PFSK-1 (cell line): ENCODE results near the gene USP32.

Source experiments
- FOXP2 ChIP-seq: optimal IDR thresholded peaks from 2 replicates; pipeline ENCODE3; 2011; ENCODE audit warnings: borderline replicate concordance, control low read depth, inconsistent platforms; ENCODE audit not compliant: insufficient read depth; ENCODE audit errors: extremely low read length, extremely low read depth
- POLR2AphosphoS5 ChIP-seq: IDR thresholded peaks from 2 replicates; pipeline ENCODE4 v1.6.1; 2012; ENCODE audit warnings: low read depth, mild to moderate bottlenecking, control low read depth, low read length, moderate library complexity
- REST ChIP-seq, 2 experiments: IDR thresholded peaks; 2 replicates each; pipeline versions ENCODE4 v1.6.1 to v1.8.0; 2011 to 2012; ENCODE audit warnings: low read depth in 2 of 2, low read length in 2 of 2, control low read depth in 1 of 2, inconsistent platforms in 1 of 2, mild to moderate bottlenecking in 1 of 2, moderate library complexity in 1 of 2; ENCODE audit not compliant: insufficient read depth in 1 of 2
- SIN3A ChIP-seq: IDR thresholded peaks from 2 replicates; pipeline ENCODE4 v1.6.1; 2012; ENCODE audit warnings: mild to moderate bottlenecking, low read length, moderate library complexity, borderline replicate concordance; ENCODE audit not compliant: insufficient read depth
- TAF1 ChIP-seq: IDR thresholded peaks from 2 replicates; pipeline ENCODE4 v1.6.1; 2012; ENCODE audit warnings: low read length, control low read depth, borderline replicate concordance; ENCODE audit not compliant: insufficient read depth

The USP32 gene

GRCh38 chr17:60247836-60248461 is 144.0 kb downstream of the USP32 start:
- no peak for TF ChIP-seq POLR2AphosphoS5
- TF ChIP-seq REST (IDR thresholded peaks at IDR 0.05; ENCODE audit: insufficient read depth in 1 of 2, low read depth in 2 of 2, low read length in 2 of 2), result no peak
- no peak for TF ChIP-seq TAF1
- TF ChIP-seq FOXP2, result no peak
- TF ChIP-seq SIN3A, result no peak

- TF ChIP-seq SIN3A, result no peak
- TF ChIP-seq REST (IDR thresholded peaks at IDR 0.05; ENCODE audit: insufficient read depth in 1 of 2, low read depth in 2 of 2, low read length in 2 of 2), result no peak
- TF ChIP-seq TAF1, result no peak
Measured at GRCh38 chr17:60244656-60245055, 147.3 kb downstream of the USP32 start.

GRCh38 chr17:60240290-60240689 is 151.6 kb downstream of the USP32 start:
- no peak for TF ChIP-seq FOXP2
- TF ChIP-seq REST (IDR thresholded peaks at IDR 0.05; ENCODE audit: insufficient read depth in 1 of 2, low read depth in 2 of 2, low read length in 2 of 2), result no peak
- no peak for TF ChIP-seq SIN3A
- TF ChIP-seq TAF1, result no peak
- no peak for TF ChIP-seq POLR2AphosphoS5

DNA sequence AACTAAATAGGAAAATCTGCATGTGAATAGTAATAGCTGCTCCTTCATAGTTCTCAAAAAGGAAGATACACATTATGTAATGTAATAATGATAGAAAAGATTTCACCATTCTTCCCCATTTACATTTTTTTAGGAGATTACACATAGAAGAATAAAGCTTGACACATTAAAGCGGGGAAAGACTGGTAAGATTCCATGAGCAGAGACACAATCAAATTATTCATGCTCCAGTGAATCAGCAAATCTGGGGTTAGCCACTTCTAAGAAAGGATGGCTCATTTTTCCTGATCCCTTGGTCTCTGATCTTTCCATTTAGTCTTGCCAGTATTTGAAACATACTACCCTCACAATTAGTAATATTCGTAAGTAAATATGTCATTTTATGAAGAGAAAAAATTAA is 160.2 kb downstream of the USP32 start:
- TF ChIP-seq POLR2AphosphoS5 (no peak), FOXP2 (no peak), SIN3A (no peak), TAF1 (no peak), REST (IDR thresholded peaks at IDR 0.05; ENCODE audit: insufficient read depth in 1 of 2, low read depth in 2 of 2, low read length in 2 of 2) (no peak)

GRCh38 chr17:60231234-60231633 is 160.7 kb downstream of the USP32 start:
- TF ChIP-seq SIN3A, result no peak
- no peak for TF ChIP-seq FOXP2
- no peak for TF ChIP-seq POLR2AphosphoS5
- TF ChIP-seq TAF1, result no peak
- TF ChIP-seq REST (IDR thresholded peaks at IDR 0.05; ENCODE audit: insufficient read depth in 1 of 2, low read depth in 2 of 2, low read length in 2 of 2), result no peak
